DND-41 (cell line): ENCODE data around the gene THYN1.

Experiments used
- EZH2 ChIP-seq: IDR thresholded peaks from 3 replicates; pipeline ENCODE4 v1.6.1; 2012; ENCODE audit warnings: borderline replicate concordance, low read depth, mild to moderate bottlenecking, moderate library complexity, low read length, inconsistent platforms; ENCODE audit not compliant: severe bottlenecking
- TF ChIP-seq, protein P1 (sequence below): IDR thresholded peaks from 2 replicates; pipeline ENCODE4 v1.5.1; 2012; ENCODE audit warnings: borderline replicate concordance, low read length, moderate library complexity, mild to moderate bottlenecking; ENCODE audit not compliant: poor library complexity, severe bottlenecking; ENCODE audit errors: extremely low read depth

DNA sequence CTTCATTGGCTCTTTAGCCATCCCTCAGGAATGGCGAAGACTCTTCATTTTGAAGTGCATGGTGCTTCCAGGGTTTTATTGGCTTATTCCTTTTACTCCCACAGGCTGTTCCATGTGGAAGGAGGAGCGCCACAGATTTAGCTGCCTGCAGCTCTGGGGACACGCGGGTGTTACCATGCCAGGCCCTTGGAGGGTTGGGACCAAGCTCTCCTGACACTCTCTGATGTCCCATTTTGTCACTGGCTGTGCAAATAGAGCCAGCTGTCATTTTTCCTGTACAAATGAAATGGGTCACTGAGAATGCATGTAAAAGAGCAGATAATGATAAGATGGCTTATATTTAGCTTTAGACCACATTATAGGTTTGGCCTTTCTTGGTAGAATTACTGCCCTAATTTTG, 9.2 kb downstream of the THYN1 start:
- TF ChIP-seq, protein P1, sequence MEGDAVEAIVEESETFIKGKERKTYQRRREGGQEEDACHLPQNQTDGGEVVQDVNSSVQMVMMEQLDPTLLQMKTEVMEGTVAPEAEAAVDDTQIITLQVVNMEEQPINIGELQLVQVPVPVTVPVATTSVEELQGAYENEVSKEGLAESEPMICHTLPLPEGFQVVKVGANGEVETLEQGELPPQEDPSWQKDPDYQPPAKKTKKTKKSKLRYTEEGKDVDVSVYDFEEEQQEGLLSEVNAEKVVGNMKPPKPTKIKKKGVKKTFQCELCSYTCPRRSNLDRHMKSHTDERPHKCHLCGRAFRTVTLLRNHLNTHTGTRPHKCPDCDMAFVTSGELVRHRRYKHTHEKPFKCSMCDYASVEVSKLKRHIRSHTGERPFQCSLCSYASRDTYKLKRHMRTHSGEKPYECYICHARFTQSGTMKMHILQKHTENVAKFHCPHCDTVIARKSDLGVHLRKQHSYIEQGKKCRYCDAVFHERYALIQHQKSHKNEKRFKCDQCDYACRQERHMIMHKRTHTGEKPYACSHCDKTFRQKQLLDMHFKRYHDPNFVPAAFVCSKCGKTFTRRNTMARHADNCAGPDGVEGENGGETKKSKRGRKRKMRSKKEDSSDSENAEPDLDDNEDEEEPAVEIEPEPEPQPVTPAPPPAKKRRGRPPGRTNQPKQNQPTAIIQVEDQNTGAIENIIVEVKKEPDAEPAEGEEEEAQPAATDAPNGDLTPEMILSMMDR: no peak
- TF ChIP-seq EZH2: no peak
